HG03045 (cell line): ENCODE results near the gene NAGA.
A peak's percentile ranks its signal among the peaks of the same experiment; 100 is the strongest.
"Not testable (repeated sequence)": the region's sequence is repeated elsewhere in the genome, so short reads cannot be mapped to it uniquely, and the experiment has no call there.

Source experiments
- ATAC-seq: cut with Tn5 transposase; IDR thresholded peaks from one replicate; pipeline ENCODE4 v1.9.1; 2021; ENCODE audit warnings: mild to moderate bottlenecking, moderate library complexity; ENCODE audit not compliant: unreplicated experiment

NAGA gene

GRCh38 chr22:42070517-42071422 is at the start of gene NAGA:
NAGA (minus strand) TSS chr22:42070812; CDS start chr22:42070297, 515 bp downstream.
- ATAC-seq, result peak; percentile 92

GRCh38 chr22:42116848-42117424 is 46.3 kb upstream of the NAGA start:
- no peak for ATAC-seq

GRCh38 chr22:42115420-42115830 is 44.8 kb upstream of the NAGA start:
- ATAC-seq, result not testable (repeated sequence)

GRCh38 chr22:42114721-42115120 is 44.1 kb upstream of the NAGA start:
- ATAC-seq, result no peak

- not testable (repeated sequence) for ATAC-seq
These were observed 42.2 kb upstream of the NAGA start for GRCh38 chr22:42112793-42113192.

- no peak for ATAC-seq
These were observed 41.2 kb upstream of the NAGA start for GRCh38 chr22:42111798-42112197.

GRCh38 chr22:42108848-42109247 is 38.2 kb upstream of the NAGA start:
- no peak for ATAC-seq

- not testable (repeated sequence) for ATAC-seq
These were observed 33.8 kb upstream of the NAGA start for GRCh38 chr22:42104332-42104860.

GRCh38 chr22:42101199-42101598 is 30.6 kb upstream of the NAGA start:
- no peak for ATAC-seq

GRCh38 chr22:42091455-42091782 is 20.8 kb upstream of the NAGA start:
- ATAC-seq, result no peak

- ATAC-seq, result peak; percentile 97
These were observed 20.2 kb upstream of the NAGA start, which contains the start of gene NDUFA6 for GRCh38 chr22:42090596-42091454. NDUFA6 (minus strand) TSS chr22:42090772; CDS start chr22:42090744, 28 bp downstream.

GRCh38 chr22:42086051-42086450 is 15.4 kb upstream of the NAGA start:
- ATAC-seq, result no peak

GRCh38 chr22:42084874-42085273 is 14.3 kb upstream of the NAGA start:
- no peak for ATAC-seq

- no peak for ATAC-seq
These were observed 12.5 kb upstream of the NAGA start for GRCh38 chr22:42083119-42083518.

GRCh38 chr22:42080287-42080686 is 9.7 kb upstream of the NAGA start:
- ATAC-seq, result no peak

- ATAC-seq, result peak; percentile 82
These were observed 9.0 kb upstream of the NAGA start, which contains the start of gene SMDT1 for GRCh38 chr22:42079319-42080251. SMDT1 (plus strand) TSS chr22:42079700; CDS start chr22:42079769, 69 bp downstream.

GRCh38 chr22:42078469-42079318 is 8.1 kb upstream of the NAGA start:
- ATAC-seq, result peak; percentile 14

- no peak for ATAC-seq
These were observed 7.0 kb upstream of the NAGA start for GRCh38 chr22:42077486-42078125.
